NCI-H524 (cell line): ENCODE results near the gene SNAPC3.
"Not testable (repeated sequence)": the region's sequence is repeated elsewhere in the genome, so short reads cannot be mapped to it uniquely, and the experiment has no call there.

Experiments used
- DNase-seq, 2 experiments: peaks; one replicate each; lab custom pipeline; 2025; lab: John Stamatoyannopoulos, UW

The SNAPC3 gene

GRCh38 chr9:15423231-15423985 lies 732 bp downstream of the SNAPC3 start:
- DNase-seq, result no peak

- DNase-seq, result no peak
Measured at GRCh38 chr9:15426019-15426418, 3.3 kb downstream of the SNAPC3 start.

- DNase-seq, result not testable (repeated sequence)
Measured at GRCh38 chr9:15427702-15428101, 5.0 kb downstream of the SNAPC3 start.

GRCh38 chr9:15430920-15431844 lies 8.5 kb downstream of the SNAPC3 start:
- no peak for DNase-seq

DNA sequence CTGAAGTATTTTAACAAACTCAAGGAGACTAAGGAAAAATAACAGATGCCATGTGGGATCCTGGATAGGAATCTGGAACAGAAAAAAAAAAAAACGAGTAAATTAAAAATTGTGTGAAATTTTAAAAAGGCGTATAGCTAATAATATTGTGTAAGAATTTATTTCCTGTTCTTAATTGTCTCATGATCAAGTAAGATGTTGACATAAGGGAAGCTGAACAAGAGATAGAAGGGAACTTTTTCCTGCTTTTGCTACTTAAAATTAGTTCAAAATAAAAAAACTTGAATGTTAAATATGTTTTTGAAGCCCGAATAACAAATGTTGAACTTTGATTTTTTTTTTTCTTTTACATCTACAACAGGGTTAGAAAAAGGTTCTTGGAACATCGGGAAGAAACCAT lies 10.5 kb downstream of the SNAPC3 start:
- no peak for DNase-seq

DNA sequence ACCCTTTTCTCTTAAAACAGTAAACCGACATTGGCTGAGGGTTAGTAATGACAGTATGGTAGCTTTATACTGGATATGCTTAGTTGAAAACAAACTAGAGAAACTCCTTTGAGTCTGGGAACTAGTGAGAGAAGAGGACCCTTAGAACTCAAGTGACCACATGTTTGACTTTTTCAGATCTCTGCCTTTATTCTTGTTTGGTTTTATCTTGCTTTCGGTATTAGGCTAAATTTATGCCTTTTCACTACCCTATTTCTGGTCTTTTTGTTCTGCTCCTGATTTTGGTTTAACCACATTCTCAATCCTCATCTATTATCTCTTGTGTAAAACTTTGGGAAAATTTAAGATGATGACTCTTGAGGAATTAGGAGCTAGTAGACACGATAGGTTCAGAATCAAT lies 11.0 kb downstream of the SNAPC3 start:
- DNase-seq, result no peak

- DNase-seq, result no peak
Measured at GRCh38 chr9:15438891-15439290, 16.2 kb downstream of the SNAPC3 start.

- not testable (repeated sequence) for DNase-seq
Measured at GRCh38 chr9:15441841-15442240, 19.2 kb downstream of the SNAPC3 start.

DNA sequence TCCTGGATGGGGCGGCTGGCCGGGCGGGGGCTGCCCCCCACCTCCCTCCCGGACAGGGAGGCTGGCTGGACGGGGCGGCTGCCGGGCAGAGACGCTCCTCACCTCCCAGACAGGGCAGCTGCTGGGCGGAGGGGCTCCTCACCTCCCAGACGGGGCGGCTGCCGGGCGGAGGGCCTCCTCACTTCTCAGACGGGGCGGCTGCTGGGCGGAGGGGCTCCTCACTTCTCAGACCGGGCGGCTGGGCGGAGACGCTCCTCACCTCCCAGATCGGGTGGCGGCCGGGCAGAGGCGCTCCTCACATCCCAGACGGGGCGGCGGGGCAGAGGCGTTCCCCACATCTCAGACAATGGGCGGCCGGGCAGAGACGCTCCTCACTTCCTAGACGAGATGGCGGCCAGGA lies 19.6 kb downstream of the SNAPC3 start:
- DNase-seq, result not testable (repeated sequence)

GRCh38 chr9:15444141-15444540 lies 21.5 kb downstream of the SNAPC3 start:
- no peak for DNase-seq

DNA sequence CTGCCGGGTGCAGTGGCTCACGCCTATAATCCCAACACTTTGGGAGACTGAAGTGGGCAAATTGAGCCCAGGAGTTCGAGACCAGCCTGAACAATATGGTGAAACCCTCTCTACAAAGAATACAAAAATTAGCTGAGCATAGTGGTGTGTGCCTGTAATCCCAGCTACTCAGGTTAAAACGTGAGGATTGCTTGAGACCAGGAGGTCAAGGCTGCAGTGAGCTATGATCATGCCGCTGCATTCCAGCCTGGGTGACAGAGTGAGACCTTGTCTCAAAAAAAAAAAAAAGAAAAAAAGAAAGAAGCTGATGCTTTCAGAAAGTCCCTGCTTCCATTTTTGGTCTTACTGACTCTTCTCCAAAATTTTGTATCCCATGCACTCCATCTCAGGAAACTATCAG lies 31.3 kb downstream of the SNAPC3 start:
- DNase-seq, result no peak

DNA sequence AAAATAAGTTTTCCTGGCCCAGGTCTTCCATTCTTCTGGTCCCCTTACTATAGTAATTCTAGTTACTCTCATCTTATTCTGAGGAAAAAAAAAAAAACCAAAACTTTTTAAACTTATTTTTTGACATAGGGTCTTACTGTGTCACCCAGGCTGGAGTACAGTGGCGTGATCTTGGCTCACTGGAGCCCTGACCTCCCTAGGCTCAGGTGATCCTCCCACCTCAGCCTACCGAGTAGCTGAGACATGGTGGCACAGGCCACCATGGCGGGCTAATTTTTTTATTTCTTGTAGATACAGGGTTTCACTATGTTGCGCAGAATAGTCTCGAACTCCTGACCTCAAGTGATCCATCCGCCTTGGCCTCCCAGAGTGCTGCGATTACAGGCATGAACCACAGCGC lies 38.4 kb downstream of the SNAPC3 start:
- DNase-seq, result no peak

GRCh38 chr9:15461601-15462000 lies 38.9 kb downstream of the SNAPC3 start:
- DNase-seq, result no peak

GRCh38 chr9:15468145-15468544 lies 45.5 kb downstream of the SNAPC3 start:
- no peak for DNase-seq

DNA sequence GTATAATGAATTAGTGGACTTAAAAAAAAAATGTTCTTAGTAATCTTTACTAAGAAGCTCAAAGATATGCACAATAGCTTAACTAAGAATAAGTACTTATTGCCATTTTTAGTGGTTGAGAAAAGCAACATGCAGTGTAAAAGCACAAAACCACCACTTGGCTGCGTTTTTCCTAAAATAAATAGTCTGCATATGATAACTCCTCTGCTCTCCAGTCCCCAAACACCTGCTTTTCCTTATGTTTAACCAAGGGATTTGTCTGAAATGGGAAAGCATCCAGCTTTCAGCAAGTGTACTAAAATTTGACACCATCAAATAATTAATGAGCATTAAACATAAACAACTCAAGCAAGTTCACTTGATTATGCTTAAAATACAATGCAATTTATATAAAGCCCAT lies 46.7 kb downstream of the SNAPC3 start:
- DNase-seq, result peak; percentile 6 to 64

GRCh38 chr9:15469862-15470261 lies 47.2 kb downstream of the SNAPC3 start:
- no peak for DNase-seq

GRCh38 chr9:15475923-15476536 lies 53.4 kb downstream of the SNAPC3 start:
- no peak for DNase-seq

GRCh38 chr9:15480028-15480427 lies 57.4 kb downstream of the SNAPC3 start:
- DNase-seq, result no peak

DNA sequence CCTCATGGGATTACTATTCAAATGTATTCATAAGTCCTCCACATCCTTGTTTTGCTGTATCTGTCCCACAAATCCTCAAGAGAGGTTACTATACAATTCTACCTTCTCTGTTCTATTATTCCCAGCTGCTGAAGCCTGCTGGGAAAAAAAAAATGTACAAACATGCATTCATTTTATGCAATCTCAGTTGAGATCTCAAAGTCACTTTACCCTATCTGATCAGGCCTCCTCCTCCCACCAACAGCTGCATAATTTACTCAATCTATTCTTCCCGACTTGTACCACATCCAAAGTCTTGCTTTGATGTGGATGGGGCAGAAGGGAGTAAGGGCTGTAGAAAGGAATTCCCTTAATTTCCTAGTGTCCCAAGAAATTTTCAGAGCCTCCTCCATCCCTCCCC lies 59.5 kb downstream of the SNAPC3 start:
- no peak for DNase-seq

- DNase-seq, result no peak
Measured at GRCh38 chr9:15484802-15485201, 62.1 kb downstream of the SNAPC3 start.

GRCh38 chr9:15485836-15486666 lies 63.4 kb downstream of the SNAPC3 start:
- peak in 1 of 2 experiments; percentile 18 for DNase-seq

DNA sequence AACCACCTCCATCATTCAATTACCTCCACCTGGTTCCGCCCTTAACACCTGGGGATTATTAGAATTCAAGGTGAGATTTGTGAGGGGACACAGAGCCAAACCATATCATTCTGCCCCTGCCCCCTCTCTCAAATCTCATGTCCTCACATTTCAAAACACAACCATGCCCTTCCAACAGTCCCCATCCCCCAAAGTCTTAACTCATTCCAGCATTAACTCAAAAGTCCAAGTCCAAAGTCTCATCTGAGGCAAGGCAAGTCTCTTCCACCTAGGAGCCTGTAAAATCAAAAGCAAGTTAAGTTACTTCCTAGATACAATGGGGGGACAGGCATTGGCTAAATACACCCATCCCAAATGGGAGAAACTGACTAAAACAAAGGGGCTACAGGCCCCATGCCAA lies 69.3 kb downstream of the SNAPC3 start:
- DNase-seq, result no peak
